GM18868 (cell line): ENCODE data around the gene ACTG2.
"Not testable (repeated sequence)": the region's sequence is repeated elsewhere in the genome, so short reads cannot be mapped to it uniquely, and the experiment has no call there.

ENCODE experiments used
- ATAC-seq: cut with Tn5 transposase; IDR thresholded peaks from one replicate; pipeline ENCODE4 v1.9.1; 2021; ENCODE audit warnings: mild to moderate bottlenecking, moderate library complexity; ENCODE audit not compliant: unreplicated experiment

ACTG2 gene

GRCh38 chr2:73931531-73932500 lies 39.0 kb downstream of the ACTG2 start:
- no peak for ATAC-seq

GRCh38 chr2:73933194-73933593 lies 40.4 kb downstream of the ACTG2 start:
- no peak for ATAC-seq

- ATAC-seq = no peak
These were observed 42.8 kb downstream of the ACTG2 start for GRCh38 chr2:73935641-73936040.

DNA sequence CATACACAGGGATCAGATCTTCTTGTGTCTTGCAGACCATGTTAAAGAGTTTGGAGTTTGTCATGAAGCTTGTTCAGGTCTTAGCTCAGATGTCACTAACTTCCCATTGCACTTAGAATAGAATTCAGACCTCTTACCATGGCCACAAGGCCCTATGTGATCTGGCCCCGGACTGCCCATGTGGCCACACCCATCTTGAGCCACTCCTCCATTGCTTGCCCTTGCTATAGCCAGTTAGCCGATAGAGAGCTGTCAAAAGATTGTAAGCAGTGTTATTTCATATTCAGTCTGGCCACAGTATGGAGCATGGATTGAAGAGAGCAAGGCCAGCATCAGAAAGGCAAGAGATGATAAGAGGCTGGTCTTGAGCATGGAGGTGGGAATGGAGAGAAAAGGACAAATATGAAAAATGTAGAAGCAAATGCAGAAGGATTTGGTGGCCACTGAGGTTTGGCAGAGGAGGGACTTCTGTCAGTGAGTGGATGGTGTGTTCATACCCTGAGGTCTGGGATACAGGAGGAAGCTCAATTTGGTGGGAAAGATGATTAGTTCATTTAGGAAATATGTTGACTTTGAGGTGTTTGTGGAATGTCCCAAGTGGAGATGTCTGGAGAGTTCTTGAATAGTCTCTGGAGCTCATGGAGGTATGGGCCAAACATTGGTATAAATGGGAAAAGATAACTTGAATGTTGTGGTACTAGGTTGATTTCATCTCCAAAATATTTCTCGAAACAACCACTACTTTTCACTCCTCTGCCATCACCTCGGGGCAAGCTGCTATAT lies 44.5 kb downstream of the ACTG2 start:
- ATAC-seq = no peak

GRCh38 chr2:73937899-73938298 lies 45.1 kb downstream of the ACTG2 start:
- no peak for ATAC-seq

DNA sequence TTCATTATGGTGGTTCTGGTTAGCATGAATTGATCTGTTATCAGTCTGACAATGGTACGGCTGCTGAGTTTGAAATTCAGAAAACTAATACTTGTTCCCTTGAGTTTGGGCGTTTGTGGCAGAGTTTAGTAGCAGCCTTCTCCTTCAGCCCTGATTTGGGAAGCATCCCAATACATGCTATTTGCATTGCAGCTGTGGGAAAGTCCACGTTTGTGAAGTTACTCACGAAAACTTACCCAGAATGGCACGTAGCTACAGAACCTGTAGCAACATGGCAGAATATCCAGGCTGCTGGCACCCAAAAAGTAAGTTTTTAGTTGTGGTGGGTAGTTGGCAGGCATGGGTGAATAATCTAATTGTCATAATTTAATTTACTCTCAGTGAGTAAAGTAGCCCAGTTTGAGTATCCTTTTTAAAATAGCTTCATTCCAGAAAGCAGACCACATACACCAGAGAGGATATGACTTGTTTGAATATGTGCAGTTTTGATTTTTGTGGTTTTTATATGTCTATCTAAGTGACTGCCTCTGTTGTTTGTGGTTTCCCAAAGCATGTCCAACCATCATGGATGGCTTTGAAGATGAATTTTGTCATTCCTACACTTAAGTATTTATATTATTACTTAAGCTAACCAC lies 46.0 kb downstream of the ACTG2 start:
- no peak for ATAC-seq

DNA sequence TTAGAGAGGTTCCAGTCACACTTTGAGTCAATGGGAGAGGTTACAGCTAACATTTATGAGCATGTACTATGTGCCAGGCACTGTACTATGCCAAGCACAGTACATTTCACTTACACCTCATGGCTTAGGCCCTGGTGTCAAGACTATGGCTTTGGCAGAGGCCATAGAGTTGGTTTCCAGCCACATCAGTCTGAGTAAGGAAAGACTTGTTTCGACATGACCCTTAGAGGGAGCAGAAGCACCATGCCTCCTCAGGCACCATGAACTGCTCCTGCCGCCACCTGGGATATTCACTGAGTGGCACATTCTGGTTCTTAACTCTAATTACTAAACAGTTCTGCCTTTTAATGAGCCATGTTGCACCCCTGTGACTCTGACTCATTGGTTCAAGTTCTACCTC lies 46.6 kb downstream of the ACTG2 start:
- ATAC-seq = no peak

GRCh38 chr2:73940066-73940465 lies 47.3 kb downstream of the ACTG2 start:
- not testable (repeated sequence) for ATAC-seq

DNA sequence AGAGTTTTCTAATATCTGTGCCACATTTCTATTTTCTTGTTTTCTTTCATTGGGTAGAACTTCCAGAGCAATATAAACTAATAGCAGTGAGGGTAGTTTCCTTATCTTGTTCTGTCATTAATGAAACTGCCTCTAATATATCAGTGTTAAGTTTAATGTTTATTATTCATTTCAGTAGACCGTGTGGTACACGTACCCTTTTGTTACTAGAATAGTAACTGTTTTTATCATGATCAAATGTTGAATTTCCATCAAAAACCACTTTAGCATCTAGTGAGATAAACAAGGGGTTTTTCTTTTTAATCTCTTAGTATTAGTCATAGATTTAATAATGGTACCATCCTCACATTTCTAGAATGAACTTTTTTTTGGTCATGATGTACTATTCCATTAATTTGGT lies 49.9 kb downstream of the ACTG2 start:
- ATAC-seq = no peak

DNA sequence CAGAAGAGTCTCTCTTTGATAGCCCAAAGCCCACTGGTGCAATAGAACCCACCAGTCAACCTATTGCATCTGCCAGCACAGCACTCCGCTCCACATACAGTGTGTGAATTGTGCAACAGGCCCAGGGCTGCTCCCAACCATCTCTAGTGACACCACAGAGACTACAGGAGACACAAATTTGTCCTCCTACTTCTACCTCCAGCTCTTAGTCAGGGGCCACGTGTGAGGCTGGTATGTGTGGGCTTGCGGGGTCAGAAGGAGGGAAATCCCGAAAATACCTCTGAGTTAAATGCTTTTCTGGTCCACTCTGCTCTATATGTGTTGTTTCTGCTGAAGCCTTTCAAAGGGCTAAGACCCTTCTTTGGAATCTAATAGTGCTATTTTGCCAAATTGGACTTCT lies 51.9 kb downstream of the ACTG2 start:
- peak; percentile 81 for ATAC-seq

DNA sequence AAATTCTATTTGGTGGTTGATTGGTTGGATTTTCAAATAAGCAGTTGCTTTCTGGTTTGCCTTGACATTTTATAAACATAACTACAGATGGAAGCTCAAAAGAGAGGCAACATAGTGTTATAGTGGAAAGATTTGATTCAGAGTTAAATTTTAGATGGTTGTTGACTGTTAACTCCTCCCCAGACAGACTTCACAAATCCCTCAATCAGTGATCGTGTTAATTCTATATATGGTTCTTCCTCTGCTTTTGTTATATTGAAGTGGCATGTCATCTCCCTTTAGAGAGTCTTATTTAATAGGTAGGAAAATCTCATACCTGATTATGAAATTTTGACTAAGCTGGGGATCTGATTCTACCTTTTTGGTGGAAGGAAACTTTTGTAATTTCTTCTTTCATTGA lies 53.4 kb downstream of the ACTG2 start:
- no peak for ATAC-seq

DNA sequence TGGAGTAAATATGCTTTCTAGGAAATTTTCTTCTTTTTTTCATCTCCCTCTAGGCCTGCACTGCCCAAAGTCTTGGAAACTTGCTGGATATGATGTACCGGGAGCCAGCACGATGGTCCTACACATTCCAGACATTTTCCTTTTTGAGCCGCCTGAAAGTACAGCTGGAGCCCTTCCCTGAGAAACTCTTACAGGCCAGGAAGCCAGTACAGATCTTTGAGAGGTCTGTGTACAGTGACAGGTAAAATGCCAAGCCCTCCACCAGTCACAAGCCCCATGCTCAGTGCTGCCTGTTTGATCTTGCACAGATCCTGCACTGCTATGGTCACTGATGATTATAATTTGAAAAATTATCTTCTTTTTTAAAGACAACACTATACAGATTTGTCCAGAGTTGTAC lies 53.9 kb downstream of the ACTG2 start:
- no peak for ATAC-seq

- no peak for ATAC-seq
These were observed 54.7 kb downstream of the ACTG2 start for GRCh38 chr2:73947412-73948018.

GRCh38 chr2:73949802-73950201 lies 57.0 kb downstream of the ACTG2 start:
- no peak for ATAC-seq

DNA sequence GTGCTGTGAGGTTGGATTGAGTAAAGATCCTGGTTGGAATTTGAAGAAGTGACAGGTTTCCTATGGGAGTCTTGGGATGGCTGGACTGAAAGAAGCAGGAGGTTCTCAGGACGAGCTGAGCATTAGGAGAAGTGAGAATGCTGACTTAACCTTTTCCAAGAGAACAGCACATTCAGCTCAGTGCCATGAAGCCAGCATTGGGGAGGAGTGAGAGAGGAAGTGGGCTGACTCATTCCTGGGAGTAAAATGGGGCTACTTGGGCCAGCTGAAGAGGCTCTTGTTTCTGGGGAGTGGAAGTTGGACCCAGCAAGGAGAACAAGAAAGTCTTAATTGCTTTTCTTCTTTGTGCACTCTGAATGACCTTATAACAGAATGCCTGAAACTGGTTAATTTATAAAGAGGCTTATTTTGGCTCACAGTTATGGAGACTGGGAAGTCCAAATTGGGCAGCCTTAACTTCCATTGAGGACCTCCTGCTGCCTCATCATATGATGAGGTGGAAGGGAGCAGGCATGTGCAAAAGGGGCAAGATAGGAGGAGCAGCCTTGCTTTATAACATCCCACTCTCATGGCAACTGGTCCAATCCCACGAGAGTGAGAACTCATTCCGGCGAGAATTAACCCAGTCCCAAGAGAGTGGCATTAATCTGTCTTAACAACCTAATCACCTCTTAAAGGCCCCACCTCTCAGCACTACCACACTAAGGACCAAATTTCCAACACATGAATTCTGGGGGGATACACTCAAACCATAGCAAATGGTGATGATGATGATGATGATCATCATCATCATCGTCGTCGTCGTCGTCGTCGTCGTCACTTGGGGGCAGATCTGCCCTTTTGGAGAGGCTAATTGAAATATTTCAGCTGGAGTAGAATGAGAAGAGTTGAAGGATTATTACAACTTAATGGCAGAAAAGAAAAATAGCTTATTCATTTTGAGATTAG lies 60.0 kb downstream of the ACTG2 start:
- no peak for ATAC-seq

- ATAC-seq = no peak
These were observed 63.5 kb downstream of the ACTG2 start for GRCh38 chr2:73956218-73956865.

GRCh38 chr2:73961274-73961673 lies 68.5 kb downstream of the ACTG2 start:
- ATAC-seq = no peak

- no peak for ATAC-seq
These were observed 69.2 kb downstream of the ACTG2 start for GRCh38 chr2:73961823-73962615.

DNA sequence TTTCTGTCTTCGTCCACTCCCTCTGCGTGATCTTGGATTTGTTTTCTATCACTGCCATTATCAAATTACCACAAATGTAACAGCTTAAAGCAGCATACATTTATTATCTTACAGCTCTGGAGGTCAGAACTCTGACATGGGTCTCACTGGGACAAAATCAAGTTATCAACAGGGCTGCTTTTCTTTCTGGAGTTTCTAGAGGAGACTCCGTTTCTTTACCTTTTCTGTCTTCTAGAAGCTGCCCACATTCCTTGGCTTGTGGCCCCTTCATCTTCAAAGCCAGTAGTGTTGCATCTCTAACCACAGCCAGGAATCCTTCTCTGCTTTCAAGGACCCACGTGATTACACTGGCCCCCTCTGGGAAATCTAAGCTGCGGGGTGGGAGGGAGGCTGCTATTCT lies 70.0 kb downstream of the ACTG2 start:
- ATAC-seq = no peak
